Inferior parietal cortex (tissue), 1 donor: Measurements from ENCODE around the gene MACROD1.
"Not testable (repeated sequence)": the region's sequence is repeated elsewhere in the genome, so short reads cannot be mapped to it uniquely, and the experiment has no call there.

Experiments
- DNase-seq: peaks from one replicate; pipeline ENCODE4 v3.0.0-alpha.2; 2016; ENCODE audit errors: extremely low spot score

MACROD1 gene

GRCh38 chr11:64058494-64058893 lies 107.4 kb downstream of the MACROD1 start:
- DNase-seq = no peak

DNA sequence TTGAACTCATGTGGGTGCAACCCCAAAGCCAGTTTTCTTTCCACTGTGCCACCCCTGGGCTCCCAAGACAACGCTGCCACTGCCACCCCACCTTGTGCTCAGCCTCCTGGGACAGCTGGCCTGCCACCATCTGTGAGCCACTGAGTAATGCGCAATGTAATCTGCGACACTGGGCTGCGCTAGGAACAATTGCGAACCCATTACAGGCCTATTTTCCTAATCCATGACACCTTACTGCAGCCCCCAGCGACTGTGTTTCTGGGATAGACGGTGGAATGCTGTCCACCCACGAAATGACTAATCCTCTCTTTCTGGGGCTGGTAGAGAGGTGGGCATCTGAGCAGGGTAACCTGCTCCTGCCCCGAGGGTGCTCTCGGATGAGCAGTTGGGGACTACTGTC lies 108.0 kb downstream of the MACROD1 start:
- DNase-seq = no peak

- DNase-seq = no peak
Observed at GRCh38 chr11:64056861-64057260, 109.1 kb downstream of the MACROD1 start.

GRCh38 chr11:64056213-64056785 lies 109.6 kb downstream of the MACROD1 start:
- no peak for DNase-seq

DNA sequence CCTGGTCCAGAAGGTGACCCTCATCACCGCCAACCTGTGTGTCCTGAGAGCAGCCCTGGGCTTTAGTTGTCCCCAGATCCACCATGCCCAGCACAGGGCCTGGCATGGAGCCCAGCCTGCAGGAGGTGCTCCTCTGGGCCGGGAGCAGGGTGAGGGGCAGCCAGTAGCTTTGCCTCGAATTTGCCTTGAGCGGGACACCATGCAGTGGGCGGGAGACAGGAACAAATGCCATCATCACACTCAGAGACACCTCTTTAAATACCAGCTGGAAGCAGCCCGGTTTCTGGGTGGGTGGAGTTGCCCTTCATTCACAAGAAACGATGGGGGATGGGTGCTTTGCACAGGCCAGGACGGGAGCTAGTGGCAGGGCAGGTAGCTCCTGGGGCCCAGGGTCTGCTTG lies 110.8 kb downstream of the MACROD1 start:
- no peak for DNase-seq

DNA sequence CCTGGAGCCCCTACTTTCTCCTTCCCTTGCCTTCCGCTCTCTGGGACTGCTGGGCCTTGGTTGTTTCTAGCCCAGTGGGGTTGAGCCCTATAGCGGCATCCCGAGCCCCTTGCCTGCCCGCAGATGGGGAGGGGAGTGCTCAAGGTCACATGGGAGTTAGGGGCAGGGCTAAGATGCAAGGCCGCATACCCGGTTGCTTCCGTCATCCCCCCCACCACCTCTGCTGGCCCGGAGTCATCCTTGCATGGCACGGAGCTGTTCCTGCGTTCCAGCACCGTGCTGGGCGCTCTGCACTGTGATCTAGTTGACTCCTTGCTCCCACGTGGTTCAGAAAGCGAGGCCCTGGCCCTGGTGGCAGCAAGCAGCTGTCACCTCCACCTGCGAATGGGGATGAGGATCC lies 112.2 kb downstream of the MACROD1 start:
- DNase-seq = no peak

DNA sequence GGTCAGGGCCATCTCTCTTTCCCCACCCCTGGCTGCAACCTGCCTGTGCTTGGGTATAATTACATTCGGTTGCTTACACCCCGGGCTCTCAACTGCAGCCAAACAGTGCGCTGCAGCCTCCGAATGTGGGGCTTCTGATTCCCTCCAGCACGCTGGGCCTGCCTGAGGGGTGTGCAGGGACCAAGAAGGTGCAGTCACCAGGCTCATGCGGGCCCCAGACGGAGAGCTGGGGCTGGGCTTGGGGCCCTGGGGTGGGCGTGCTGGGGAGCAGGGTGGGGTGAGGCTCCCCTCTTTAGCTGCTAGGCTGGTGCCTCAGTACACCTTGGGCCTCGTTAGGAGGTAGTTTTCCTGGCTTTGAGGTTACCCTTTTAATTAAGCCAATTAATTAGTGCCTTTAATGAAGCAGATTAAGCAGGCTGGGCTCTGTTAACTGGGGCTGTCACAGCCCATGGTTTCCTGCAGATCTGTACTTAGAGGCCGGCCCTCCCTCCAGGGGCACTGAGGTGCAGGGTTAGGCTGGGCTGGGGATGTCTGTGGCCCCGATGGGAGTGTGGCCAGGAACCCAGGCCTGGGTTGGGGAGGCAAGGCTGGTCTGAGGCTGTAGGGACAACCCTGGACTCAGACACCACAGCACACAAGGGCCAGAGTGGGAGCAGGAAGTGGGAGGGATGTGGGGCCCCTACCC lies 112.8 kb downstream of the MACROD1 start:
- DNase-seq = no peak

DNA sequence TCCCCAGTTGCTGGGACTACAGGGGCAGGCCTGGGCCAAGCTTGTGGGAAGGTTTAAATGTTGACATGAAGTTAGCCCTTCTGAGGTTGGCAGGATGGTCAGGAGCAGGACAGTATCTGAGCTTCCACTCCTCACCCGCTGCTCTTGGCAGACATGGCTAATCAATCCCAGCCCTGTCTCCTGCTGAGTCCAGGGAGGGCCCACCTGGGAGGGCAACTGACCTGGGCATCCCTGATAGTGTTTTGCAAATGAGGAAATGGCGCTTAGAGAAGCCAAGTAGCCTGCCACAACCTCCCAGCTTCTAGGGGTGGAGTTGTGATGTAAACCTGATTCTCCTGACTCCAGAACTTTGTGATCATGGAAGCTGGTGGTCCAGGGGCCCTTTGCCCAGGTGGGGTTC lies 113.5 kb downstream of the MACROD1 start:
- DNase-seq = no peak

DNA sequence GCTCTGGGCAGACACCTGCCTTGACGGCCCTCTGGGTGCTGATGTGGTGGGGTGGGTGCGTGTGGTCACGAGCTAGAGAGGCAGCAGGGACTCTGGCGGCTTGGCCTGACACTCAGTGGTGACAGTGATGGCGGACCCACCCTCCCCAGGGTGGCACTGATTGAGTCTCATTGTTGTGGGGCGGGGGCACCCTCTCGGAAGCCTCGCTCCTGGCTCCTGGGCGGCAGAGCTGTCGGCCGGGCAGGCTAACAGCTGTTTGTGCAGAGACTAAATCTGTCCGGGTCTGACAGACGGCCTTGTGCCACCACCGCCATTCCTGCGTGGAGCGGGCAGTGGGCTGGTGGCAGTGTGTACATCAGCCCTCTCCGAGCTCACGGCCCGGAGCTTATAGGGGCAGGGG lies 114.6 kb downstream of the MACROD1 start:
- DNase-seq = no peak

DNA sequence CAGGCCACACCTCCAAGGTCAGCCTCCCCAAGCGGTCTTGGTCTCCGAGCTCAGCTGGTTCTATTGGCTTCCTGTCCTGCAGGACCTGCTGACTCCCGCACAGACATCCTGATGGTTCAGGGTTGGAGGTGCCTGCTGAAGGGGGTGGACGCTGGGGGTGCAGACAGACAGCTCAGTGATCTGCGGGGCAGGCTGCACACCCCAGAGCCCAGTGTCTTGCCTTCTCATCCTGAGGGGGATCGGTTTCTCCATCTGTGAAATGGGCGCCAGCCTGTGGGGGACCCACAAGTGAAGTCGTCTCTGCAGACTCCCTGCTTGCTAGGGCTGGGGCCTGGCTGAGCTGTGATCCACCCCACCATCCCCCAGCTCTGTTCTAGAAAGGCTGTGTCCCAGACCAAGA lies 116.4 kb downstream of the MACROD1 start:
- DNase-seq = no peak

- peak; percentile 86 for DNase-seq
Observed at GRCh38 chr11:64048042-64048854, 117.7 kb downstream of the MACROD1 start.

- DNase-seq = not testable (repeated sequence)
Observed at GRCh38 chr11:64047373-64047772, 118.5 kb downstream of the MACROD1 start.

DNA sequence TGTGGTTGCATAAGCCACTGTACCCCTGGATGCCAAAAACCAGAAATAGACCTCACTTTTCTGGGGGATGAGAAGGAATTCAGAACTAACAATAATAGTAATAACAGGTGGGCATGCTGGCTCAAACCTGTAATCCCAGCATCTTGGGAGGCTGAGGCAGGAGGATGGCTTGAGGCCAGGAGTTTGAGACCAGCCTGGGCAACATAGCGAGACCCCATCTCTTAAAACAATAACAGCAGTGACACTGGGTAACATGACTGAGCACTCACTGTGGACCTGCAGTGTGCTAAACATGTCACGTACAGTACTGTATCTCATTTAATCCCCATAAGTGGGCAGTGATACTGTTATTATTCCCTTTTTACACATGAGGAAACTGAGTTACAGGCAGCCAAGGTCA lies 120.2 kb downstream of the MACROD1 start:
- DNase-seq = no peak

DNA sequence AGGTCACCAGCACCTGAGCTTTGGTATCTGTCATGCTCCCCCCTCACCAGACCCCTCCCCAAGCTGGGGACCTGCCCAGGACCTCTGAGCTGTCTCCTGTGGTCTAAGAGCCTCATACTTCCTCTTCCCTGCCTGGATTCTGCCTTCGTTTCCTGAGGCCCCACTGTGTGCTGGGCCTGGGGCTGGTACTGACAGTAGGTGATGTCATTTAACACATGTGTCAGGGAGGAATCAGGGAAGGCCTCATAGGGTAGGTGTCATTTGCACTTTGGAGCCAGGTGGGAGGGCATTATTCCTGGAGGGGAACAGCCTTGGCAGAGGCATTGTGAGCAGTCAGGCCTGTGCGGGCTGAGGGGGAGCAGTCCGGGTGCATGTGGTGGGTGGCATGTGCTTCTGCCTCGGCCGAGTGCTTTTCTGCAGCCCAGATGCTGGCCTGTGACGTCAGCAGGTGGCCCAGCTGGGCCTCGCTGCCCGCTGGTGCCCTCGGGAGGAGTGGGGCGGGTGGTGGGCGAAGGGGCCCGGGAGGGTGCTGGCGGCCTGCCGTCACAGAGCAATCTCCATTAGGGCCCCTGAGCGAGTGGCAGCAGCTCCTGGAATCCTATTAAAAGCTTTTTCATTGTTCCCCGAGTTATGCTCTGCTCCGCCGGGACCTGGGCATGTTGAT lies 121.1 kb downstream of the MACROD1 start:
- no peak for DNase-seq

- DNase-seq = no peak
Observed at GRCh38 chr11:64043545-64043944, 122.4 kb downstream of the MACROD1 start.

- DNase-seq = no peak
Observed at GRCh38 chr11:64042301-64042700, 123.6 kb downstream of the MACROD1 start.

GRCh38 chr11:64041846-64042245 lies 124.1 kb downstream of the MACROD1 start:
- DNase-seq = no peak

DNA sequence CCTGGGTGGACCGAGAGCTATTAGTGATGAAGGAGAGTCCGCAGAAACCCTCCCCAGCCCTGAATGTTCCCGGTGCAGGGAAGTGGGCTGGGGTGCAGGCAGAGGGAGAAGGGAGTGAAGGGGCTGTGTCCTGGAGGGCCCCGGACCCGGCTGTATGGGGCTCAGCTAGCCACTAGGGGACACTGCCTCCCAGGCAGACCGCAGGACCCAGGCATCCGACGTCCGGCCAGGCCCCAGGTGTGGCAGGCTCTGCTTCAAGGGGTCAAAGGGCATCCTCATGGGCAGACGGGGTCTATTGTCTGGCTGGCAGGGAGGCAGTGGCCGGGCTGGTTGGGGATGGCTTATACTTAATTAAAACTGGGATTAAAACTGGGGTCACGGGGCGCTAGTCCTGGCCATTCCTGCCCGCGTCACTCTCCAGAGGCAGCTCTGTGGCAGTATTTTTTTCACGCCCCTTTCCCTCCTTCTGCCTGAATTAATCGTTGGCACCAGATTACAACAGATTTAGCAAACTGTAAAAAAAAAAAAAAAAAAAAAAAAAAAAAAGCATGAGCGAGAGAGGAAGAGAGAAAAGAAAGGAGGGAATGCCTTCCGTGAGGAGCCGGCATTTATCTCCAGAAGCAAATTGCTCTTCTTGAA lies 125.1 kb downstream of the MACROD1 start:
- no peak for DNase-seq

GRCh38 chr11:64039012-64039665 lies 126.8 kb downstream of the MACROD1 start:
- DNase-seq = no peak

GRCh38 chr11:64038500-64038899 lies 127.4 kb downstream of the MACROD1 start:
- DNase-seq = no peak

GRCh38 chr11:64037027-64037634 lies 128.8 kb downstream of the MACROD1 start:
- no peak for DNase-seq
